ENCODE results near the gene PWWP2A. TPM values are rescaled to one million over a fixed set of nuclear protein-coding genes. Genes with fewer than 3 reads are reported as not detected.

PWWP2A gene
- total RNA-seq, 1 experiment from 2014 or later, result 66.7 TPM

- no peak overlapping the region for H2AK5ac ChIP-seq (ENCODE audit: insufficient read length, low read length)
These were observed 29.7 kb downstream of the PWWP2A start for GRCh38 chr5:160089531-160089930.

More at GRCh38 chr5:160089531-160089930, 29.7 kb downstream of the PWWP2A start:
- H3K4ac ChIP-seq (ENCODE audit: low read depth, low read length), result no peak overlapping the region
- no peak overlapping the region for H3K56ac ChIP-seq (ENCODE audit: insufficient read length, low read depth, low read length)
- no peaks in the 10 kb centered on the region for H3K79me2 ChIP-seq (ENCODE audit: insufficient read depth, low read length)
- H3K23ac ChIP-seq (ENCODE audit: insufficient read length, low read depth, low read length), result no peak overlapping the region
- no peak overlapping the region for H3K9ac ChIP-seq (ENCODE audit: extremely low read depth, insufficient read length, low read length)
- no peak overlapping the region for H3T11ph ChIP-seq (ENCODE audit: low read length)
- H3K9me3 ChIP-seq (ENCODE audit: control insufficient read depth, low read depth, low read length), result no peaks in the 10 kb centered on the region
- no peak overlapping the region for H4K91ac ChIP-seq (ENCODE audit: insufficient read length, low read depth, low read length)
- no peak overlapping the region for H4K8ac ChIP-seq (replicated peaks; ENCODE audit: insufficient read length, low read depth, low read length)
- H2BK20ac ChIP-seq (ENCODE audit: low read depth, low read length, poor library complexity, severe bottlenecking), result no peak overlapping the region
- no peak overlapping the region for H2AFZ ChIP-seq (ENCODE audit: low read length)
- H2BK12ac ChIP-seq (ENCODE audit: insufficient read length, low read depth, low read length), result no peak overlapping the region
- no peak overlapping the region for H2BK15ac ChIP-seq (ENCODE audit: low read depth, low read length)
- Mint-ChIP-seq H3K27ac (peak overlapping the region in 2 of 3 experiments; percentile 34 to 54; a peak in 3 of 7 replicates), H3K27me3 (ENCODE audit: low read depth) (no peaks in the 10 kb centered on the region), H3K36me3 (ENCODE audit: insufficient read depth in 1 of 3, low read depth in 3 of 3) (peaks cover 18 to 30% (median 29%) of the 10 kb centered on the region in 3 experiments; a peak in 6 of 7 replicates), H3K4me3 (no peak overlapping the region), H3K9me3 (no peaks in the 10 kb centered on the region), H3K4me1 (peaks cover 3 to 4% of the 10 kb centered on the region in 2 experiments; a peak in 2 of 4 replicates)
- no peak overlapping the region for H4K5ac ChIP-seq (ENCODE audit: insufficient read length, low read depth, low read length)
- no peaks in the 10 kb centered on the region for H4K20me1 ChIP-seq (ENCODE audit: control insufficient read depth, insufficient read depth, insufficient read length)
- no peaks in the 10 kb centered on the region for H3K23me2 ChIP-seq (ENCODE audit: insufficient read length, low read depth, low read length, poor library complexity, severe bottlenecking)
- no peaks in the 10 kb centered on the region for H3K4me1 ChIP-seq (ENCODE audit: insufficient read depth, low read length)
- no peaks in the 10 kb centered on the region for H3K79me1 ChIP-seq (ENCODE audit: insufficient read depth, low read depth, low read length, poor library complexity, severe bottlenecking)
- no peak overlapping the region for H3K14ac ChIP-seq (ENCODE audit: insufficient read depth, low read length)
- no peak overlapping the region for H2BK5ac ChIP-seq (ENCODE audit: insufficient read length, low read length)
- H3K27ac ChIP-seq (ENCODE audit: insufficient read length, low read depth, low read length), result no peak overlapping the region
- no peak overlapping the region for H2BK120ac ChIP-seq (ENCODE audit: low read depth, low read length, poor library complexity, severe bottlenecking)
- no peak for TF ChIP-seq CTCF (conservative IDR thresholded peaks at IDR 0.05)
- WGBS (ENCODE audit: extremely low coverage, insufficient read length, low lambda C conversion rate), result no CpG with 5 or more reads among the region's 2 CpGs
- H3K18ac ChIP-seq (ENCODE audit: insufficient read length, low read depth, low read length), result no peak overlapping the region
- no peaks in the 10 kb centered on the region for H3K27me3 ChIP-seq (ENCODE audit: insufficient read depth, low read length)
- DNase-seq, result no peak
- no peak overlapping the region for H3K4me2 ChIP-seq (ENCODE audit: insufficient read depth, insufficient read length, low read length)
